CD14-positive monocyte (primary cell): ENCODE data around the gene CPNE2. TPM values are rescaled to one million over a fixed set of nuclear protein-coding genes. Genes with fewer than 3 reads are reported as not detected.

Experiments
- DNase-seq, 3 donors: peaks; one replicate each; pipeline ENCODE4 v3.0.0-alpha.2; 2011 to 2022
- H2AFZ ChIP-seq: 2 replicates; pipeline ENCODE4 v1.6.0; 2012; ENCODE audit warnings: mild to moderate bottlenecking, low read depth, low read length, inconsistent platforms; ENCODE audit not compliant: insufficient read depth, poor library complexity, severe bottlenecking
- H3K27ac ChIP-seq, 2 donors: 1 replicate in 1 of 2; 2 replicates in 1 of 2; pipeline ENCODE4 v1.5.1; 2012 to 2013; ENCODE audit warnings: low read length in 2 of 2, control low read depth in 1 of 2, inconsistent platforms in 1 of 2, low read depth in 1 of 2, mild to moderate bottlenecking in 1 of 2
- H3K27me3 ChIP-seq, 2 donors: one replicate each; pipeline versions ENCODE4 v1.6.0 to v1.6.1; 2011 to 2013; ENCODE audit warnings: low read length in 2 of 2; ENCODE audit not compliant: control insufficient read depth in 2 of 2, insufficient read depth in 2 of 2
- H3K36me3 ChIP-seq, 2 donors: replicated peaks in 1 of 2; 1 replicate in 1 of 2; 2 replicates in 1 of 2; pipeline versions ENCODE4 v1.5.1 to v1.6.1; 2012 to 2013; ENCODE audit warnings: low read length in 2 of 2, control low read depth in 1 of 2, inconsistent platforms in 1 of 2, mild to moderate bottlenecking in 1 of 2; ENCODE audit not compliant: insufficient read depth in 2 of 2, control insufficient read depth in 1 of 2
- H3K4me1 ChIP-seq, 2 donors: 1 replicate in 1 of 2; 2 replicates in 1 of 2; pipeline versions ENCODE4 v1.5.1 to v1.6.1; 2012 to 2013; ENCODE audit warnings: low read length in 2 of 2, control low read depth in 1 of 2, inconsistent platforms in 1 of 2, mild to moderate bottlenecking in 1 of 2, moderate library complexity in 1 of 2; ENCODE audit not compliant: insufficient read depth in 2 of 2, control insufficient read depth in 1 of 2
- H3K4me2 ChIP-seq: replicated peaks from 2 replicates; pipeline ENCODE3; 2012; ENCODE audit warnings: low read length, moderate library complexity, mild to moderate bottlenecking; ENCODE audit not compliant: poor library complexity, severe bottlenecking; ENCODE audit errors: extremely low read depth
- H3K4me3 ChIP-seq, 3 experiments: fragments of 200-600 bp in 1 of 3; sonication (generic) in 1 of 3; replicated peaks in 1 of 3; 1 replicate in 2 of 3; 2 replicates in 1 of 3; pipeline ENCODE4 v1.5.1; 2011 to 2013; ENCODE audit warnings: low read length in 3 of 3, mild to moderate bottlenecking in 3 of 3, control low read depth in 2 of 3, low read depth in 2 of 3, inconsistent platforms in 1 of 3, moderate library complexity in 1 of 3
- H3K79me2 ChIP-seq: 2 replicates; pipeline ENCODE4 v1.6.0; 2012; ENCODE audit warnings: mild to moderate bottlenecking, control low read depth, inconsistent platforms, low read length, moderate library complexity; ENCODE audit not compliant: insufficient read depth
- H3K9ac ChIP-seq: 2 replicates; pipeline ENCODE4 v1.6.0; 2017; ENCODE audit warnings: low read length, mild to moderate bottlenecking; ENCODE audit not compliant: insufficient read depth, poor library complexity, severe bottlenecking
- H3K9me3 ChIP-seq, 2 donors: replicated peaks in 1 of 2; 1 replicate in 1 of 2; 2 replicates in 1 of 2; pipeline versions ENCODE4 v1.5.1 to v1.6.1; 2012 to 2013; ENCODE audit warnings: low read length in 2 of 2, control low read depth in 1 of 2; ENCODE audit not compliant: control insufficient read depth in 1 of 2, insufficient read depth in 1 of 2
- H4K20me1 ChIP-seq: 2 replicates; pipeline ENCODE4 v1.6.0; 2012; ENCODE audit warnings: mild to moderate bottlenecking, low read length, control low read depth, moderate library complexity; ENCODE audit not compliant: insufficient read depth
- H3K27ac Mint-ChIP-seq, 7 donors: one replicate each; pipeline ENCODE4 v1.8.0; 2020; ENCODE audit warnings: mild to moderate bottlenecking in 7 of 7, mixed read lengths in 7 of 7, moderate library complexity in 6 of 7, inconsistent platforms in 2 of 7
- H3K27me3 Mint-ChIP-seq, 3 donors: one replicate each; pipeline ENCODE4 v1.8.0; 2021 to 2022; ENCODE audit warnings: low read depth in 3 of 3, mild to moderate bottlenecking in 3 of 3, mixed read lengths in 3 of 3, moderate library complexity in 3 of 3, inconsistent platforms in 1 of 3
- H3K36me3 Mint-ChIP-seq, 2 donors: one replicate each; pipeline ENCODE4 v1.8.0; 2020; ENCODE audit warnings: mixed read lengths in 2 of 2, inconsistent platforms in 1 of 2, mild to moderate bottlenecking in 1 of 2
- H3K4me1 Mint-ChIP-seq: one replicate; pipeline ENCODE4 v1.8.0; 2020; ENCODE audit warnings: mild to moderate bottlenecking, mixed read lengths
- H3K4me3 Mint-ChIP-seq, 2 donors: one replicate each; pipeline ENCODE4 v1.8.0; 2020; ENCODE audit warnings: mild to moderate bottlenecking in 2 of 2, mixed read lengths in 2 of 2, moderate library complexity in 1 of 2
- H3K9me3 Mint-ChIP-seq, 7 donors: one replicate each; pipeline ENCODE4 v1.8.0; 2020 to 2022; ENCODE audit warnings: mixed read lengths in 7 of 7, mild to moderate bottlenecking in 6 of 7, moderate library complexity in 6 of 7, inconsistent platforms in 2 of 7
- CTCF ChIP-seq: fragments of 200-600 bp; IDR thresholded peaks from one replicate; pipeline ENCODE4 v1.8.0; 2022; ENCODE audit warnings: antibody characterized with exemption, mild to moderate bottlenecking
- WGBS: methylation state at CpG from one replicate; pipeline ENCODE4 v1.1.5; 2013; ENCODE audit warnings: missing lambda C conversion rate; ENCODE audit not compliant: insufficient coverage; 5-methylcytosine and 5-hydroxymethylcytosine counted together
- intact Hi-C, 2 donors: fragments of 100-400 bp; cut with micrococcal nuclease; formaldehyde crosslinking; loops; one replicate each; pipeline versions ENCODE4 v1.15.0 to v1.15.1; 2023
- polyA plus RNA-seq, 3 donors: library from polyadenylated mRNA; depleted of rRNA in 1 of 3; unstranded in 2 of 3; stranded (reverse) in 1 of 3; fragments of 300-500 nt in 2 of 3; fragments of >200 nt in 1 of 3; fragmentation: Illumina TruSeq in 2 of 3; gene quantifications; 1 replicate in 2 of 3; 2 replicates in 1 of 3; pipeline ENCODE4 v1.2.3, GENCODE V29; 2012 to 2021

CPNE2 gene
- polyA plus RNA-seq, 3 donors = 18.3 to 68.8 (median 23.9) TPM

DNA sequence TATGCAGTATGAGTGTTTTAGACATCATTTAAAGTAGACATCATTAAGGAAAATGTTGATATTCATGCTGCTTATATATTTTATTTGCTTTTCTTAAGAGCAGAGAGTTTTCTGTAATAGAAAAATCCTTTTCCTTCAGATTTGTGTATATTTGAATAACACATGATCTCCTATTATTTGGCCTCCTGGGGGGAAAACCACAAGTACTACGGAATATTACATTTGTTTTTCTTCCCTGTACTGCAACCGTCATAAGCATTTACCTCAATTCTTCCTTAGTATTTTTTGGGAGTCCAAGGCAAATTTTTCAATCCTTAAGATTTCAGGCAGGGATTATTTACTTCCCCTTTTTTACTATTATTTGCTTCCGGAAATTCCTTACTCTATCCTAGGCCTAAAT, 99.8 kb downstream of the CPNE2 start:
- no peak for DNase-seq
- Histone ChIP-seq H3K9me3 (no peaks in the 10 kb centered on the region), H3K9ac (no peak overlapping the region), H2AFZ (no peak overlapping the region), H3K36me3 (peaks cover 0 to 2% of the 10 kb centered on the region in 2 donors), H3K27me3 (no peaks in the 10 kb centered on the region), H3K4me2 (no peak overlapping the region), H3K4me3 (no peak overlapping the region), H3K27ac (no peak overlapping the region), H4K20me1 (peaks cover 61% of the 10 kb centered on the region), H3K79me2 (peaks cover 98% of the 10 kb centered on the region), H3K4me1 (peaks cover 9 to 13% of the 10 kb centered on the region in 2 donors)
- Mint-ChIP-seq H3K4me3 (no peak overlapping the region), H3K4me1 (peaks cover 28% of the 10 kb centered on the region), H3K27ac (no peak overlapping the region), H3K9me3 (peaks cover 0 to 2% (median 0%) of the 10 kb centered on the region in 7 donors), H3K36me3 (peaks cover 15 to 16% of the 10 kb centered on the region in 2 donors), H3K27me3 (peaks cover 0 to 2% (median 0%) of the 10 kb centered on the region in 3 donors)
- intact Hi-C loops = no loop called here
- WGBS = 40% methylated on average over 1 of the region's 3 CpGs
- no peak for TF ChIP-seq CTCF

DNA sequence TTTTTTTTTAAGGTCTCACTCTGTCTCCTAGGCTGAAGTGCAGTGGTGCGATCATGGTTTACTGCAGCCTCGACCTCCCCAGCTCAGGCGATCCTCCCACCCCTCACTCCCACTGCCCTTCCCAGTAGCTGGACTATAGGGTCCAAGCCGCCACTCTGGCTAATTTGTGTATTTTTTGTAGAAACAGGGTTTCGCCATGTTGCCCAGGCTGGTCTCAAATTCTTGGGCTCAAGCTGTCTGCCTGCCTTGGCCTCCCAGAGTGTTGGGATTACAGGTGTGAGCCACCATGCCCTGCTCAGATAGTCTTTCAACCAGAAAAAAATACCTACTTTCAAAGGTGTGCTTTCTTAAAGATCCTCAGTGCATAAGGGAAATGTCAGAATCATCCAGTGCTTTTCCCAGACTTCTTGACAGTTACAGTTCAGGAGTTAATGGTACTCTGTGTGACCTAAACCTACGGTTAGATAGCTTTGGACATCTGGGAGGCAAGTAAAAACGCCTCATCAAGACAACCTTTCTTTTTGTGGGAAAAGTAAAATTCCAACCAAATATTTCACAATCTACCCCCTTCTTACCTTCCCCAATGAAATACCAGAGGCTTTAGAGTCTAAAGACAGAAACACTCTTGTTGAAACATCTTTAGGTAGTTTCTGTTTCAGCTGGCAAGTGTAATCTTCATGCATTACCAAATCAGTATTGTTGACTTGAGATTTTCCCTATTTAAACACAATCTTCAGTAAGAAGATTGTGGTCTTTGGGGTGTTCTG, 100.5 kb downstream of the CPNE2 start:
- peak overlapping the region in 1 of 7 donors; percentile 18 for H3K27ac Mint-ChIP-seq
- WGBS = 100% methylated on average over 1 of the region's 7 CpGs
- TF ChIP-seq CTCF = no peak
- H3K27me3 Mint-ChIP-seq = peaks cover 0 to 2% (median 0%) of the 10 kb centered on the region in 3 donors
- H3K4me2 ChIP-seq = no peak overlapping the region
- no peak overlapping the region for H2AFZ ChIP-seq
- H3K9me3 ChIP-seq = no peaks in the 10 kb centered on the region
- peaks cover 20% of the 10 kb centered on the region for H3K4me1 Mint-ChIP-seq
- no peak overlapping the region for H3K4me3 ChIP-seq
- no peak overlapping the region for H3K9ac ChIP-seq
- no peak for DNase-seq
- H3K36me3 ChIP-seq = peaks cover 0 to 2% of the 10 kb centered on the region in 2 donors
- peaks cover 0 to 2% (median 0%) of the 10 kb centered on the region in 7 donors for H3K9me3 Mint-ChIP-seq
- peaks cover 69% of the 10 kb centered on the region for H4K20me1 ChIP-seq
- H3K36me3 Mint-ChIP-seq = peaks cover 15 to 16% of the 10 kb centered on the region in 2 donors
- intact Hi-C loops = no loop called here
- H3K79me2 ChIP-seq = peaks cover 98% of the 10 kb centered on the region
- H3K4me1 ChIP-seq = peaks cover 1 to 5% of the 10 kb centered on the region in 2 donors
- H3K27me3 ChIP-seq = no peaks in the 10 kb centered on the region
- H3K4me3 Mint-ChIP-seq = no peak overlapping the region
- no peak overlapping the region for H3K27ac ChIP-seq
